GM19397 (cell line): ENCODE results near the gene NECAP2.
"Not testable (repeated sequence)": the region's sequence is repeated elsewhere in the genome, so short reads cannot be mapped to it uniquely, and the experiment has no call there.

Experiments used
- ATAC-seq: cut with Tn5 transposase; IDR thresholded peaks from one replicate; pipeline ENCODE4 v1.9.1; 2021; ENCODE audit warnings: mild to moderate bottlenecking, moderate library complexity; ENCODE audit not compliant: unreplicated experiment

Gene NECAP2

DNA sequence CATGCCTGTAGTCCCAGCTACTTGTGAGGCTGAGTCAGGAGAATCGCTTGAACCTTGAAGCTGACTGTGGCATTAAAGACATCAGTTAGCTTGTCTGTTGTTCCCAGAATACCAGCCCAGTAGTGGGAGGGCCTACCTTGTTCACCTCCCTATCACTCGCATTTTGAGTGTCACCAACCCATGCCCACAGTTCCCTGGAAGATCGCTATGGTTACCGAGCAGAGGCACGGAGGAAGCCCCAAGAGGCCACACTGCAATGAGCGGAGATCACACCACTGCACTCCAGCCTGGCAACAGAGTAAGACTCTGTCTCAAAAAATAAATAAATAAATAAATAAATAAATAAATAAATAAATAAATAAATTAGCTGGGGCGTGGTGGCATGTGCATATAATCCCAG lies 52.4 kb downstream of the NECAP2 start:
- not testable (repeated sequence) for ATAC-seq

DNA sequence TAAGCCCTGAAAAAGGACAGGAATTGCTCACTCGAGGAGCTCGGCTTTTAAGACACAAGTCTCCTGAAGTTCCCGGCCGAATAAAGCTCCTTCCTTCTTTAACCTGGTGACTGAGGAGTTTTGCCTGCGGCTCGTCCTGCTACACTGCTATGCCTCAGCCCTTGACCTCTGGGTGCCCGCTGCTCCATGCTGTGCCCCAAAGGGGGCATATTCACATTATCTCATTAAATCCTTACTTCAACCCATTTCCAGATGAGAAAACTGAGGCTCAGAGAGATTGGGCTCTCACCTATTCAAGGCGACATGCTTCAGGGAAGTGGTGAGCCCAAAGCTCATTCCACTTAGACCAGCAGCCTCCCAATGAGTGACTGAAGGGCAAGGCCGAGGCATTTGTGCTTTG lies 53.2 kb downstream of the NECAP2 start:
- not testable (repeated sequence) for ATAC-seq

DNA sequence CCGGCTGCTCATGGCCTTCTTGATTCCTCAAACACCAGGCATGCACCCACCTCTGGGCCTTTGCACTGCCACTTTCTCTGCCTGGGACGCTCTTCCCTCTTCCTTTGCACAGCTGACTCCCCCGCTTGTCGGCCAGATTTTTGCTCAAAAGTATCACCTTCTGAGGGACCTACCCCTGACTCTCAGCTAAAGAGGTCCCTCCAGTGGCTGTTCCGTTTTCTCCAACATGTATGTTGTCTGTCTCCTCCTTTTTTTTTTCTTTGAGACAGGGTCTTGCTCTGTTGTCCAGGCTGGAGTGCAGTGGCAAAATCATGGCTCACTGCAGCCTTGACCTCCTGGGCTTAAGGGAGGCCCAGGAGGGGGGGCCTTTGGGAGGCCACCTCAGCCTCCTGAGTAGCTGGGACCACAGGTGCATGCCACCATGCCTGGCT lies 57.0 kb downstream of the NECAP2 start:
- not testable (repeated sequence) for ATAC-seq

- ATAC-seq, result not testable (repeated sequence)
Observed at GRCh38 chr1:16498047-16498446, 57.5 kb downstream of the NECAP2 start.

GRCh38 chr1:16498573-16499413 lies 58.3 kb downstream of the NECAP2 start:
- peak; percentile 86 for ATAC-seq

DNA sequence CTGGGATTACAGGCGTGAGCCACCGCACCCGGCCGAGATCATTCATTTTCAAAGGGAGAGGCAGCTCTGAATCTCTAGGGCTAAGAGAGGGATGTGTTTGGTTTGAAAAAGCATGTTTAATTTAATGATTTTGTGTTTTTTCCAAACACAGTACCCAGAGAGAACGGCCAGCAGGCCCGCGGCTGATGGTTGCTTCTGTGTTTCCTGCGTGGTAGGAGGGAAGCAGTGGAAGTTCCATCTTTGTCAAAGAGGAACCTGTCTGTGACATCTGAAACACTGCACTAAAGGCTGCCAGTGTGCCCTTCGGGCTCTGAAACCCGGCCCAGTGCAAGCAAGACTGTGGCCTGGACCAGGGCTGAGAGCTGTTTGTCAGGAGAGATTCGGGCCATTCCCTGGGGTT lies 59.9 kb downstream of the NECAP2 start:
- ATAC-seq, result not testable (repeated sequence)

DNA sequence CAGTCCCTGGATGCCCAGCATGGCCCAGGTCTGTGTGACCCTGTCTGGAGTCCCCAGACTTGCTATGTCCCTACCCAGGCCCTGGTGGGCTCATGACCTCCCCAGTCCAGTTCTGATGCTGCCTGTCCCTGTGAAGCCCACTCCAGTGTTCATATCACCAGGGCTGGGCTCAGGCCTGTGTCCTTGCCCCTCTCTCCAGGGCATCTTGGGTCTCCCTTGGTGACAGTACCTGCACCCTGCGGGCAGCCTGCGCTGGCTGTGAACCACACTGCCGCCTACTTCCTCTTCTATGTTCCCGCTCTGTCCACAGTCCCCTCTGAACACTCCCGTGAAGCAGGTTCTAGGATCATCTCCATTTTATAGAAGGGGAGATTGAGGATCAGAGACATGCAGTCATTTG lies 60.5 kb downstream of the NECAP2 start:
- not testable (repeated sequence) for ATAC-seq

DNA sequence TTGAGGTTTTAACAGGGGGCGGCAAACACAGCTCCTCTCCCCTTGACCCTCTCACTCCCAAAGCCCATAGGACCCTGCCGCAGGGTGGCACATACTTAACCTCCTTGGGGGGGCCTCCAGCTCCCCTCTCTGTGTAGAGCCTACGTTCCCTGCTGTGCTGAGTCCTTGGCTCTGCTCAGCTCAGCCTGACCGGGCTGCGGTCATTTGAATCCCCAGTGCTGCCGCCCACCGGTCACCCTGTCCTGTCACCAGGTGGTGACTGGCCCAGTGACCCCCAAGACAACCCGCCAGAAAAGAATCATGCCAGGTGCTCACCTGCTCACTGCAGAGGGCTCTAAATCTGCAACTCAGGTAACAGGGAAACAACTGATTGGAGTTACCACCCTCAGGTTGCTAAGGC lies 60.9 kb downstream of the NECAP2 start:
- not testable (repeated sequence) for ATAC-seq

- ATAC-seq, result no peak
Observed at GRCh38 chr1:16503494-16503893, 63.0 kb downstream of the NECAP2 start.

GRCh38 chr1:16505870-16506269 lies 65.3 kb downstream of the NECAP2 start:
- ATAC-seq, result not testable (repeated sequence)

GRCh38 chr1:16506364-16507136 lies 66.0 kb downstream of the NECAP2 start:
- ATAC-seq, result not testable (repeated sequence)

GRCh38 chr1:16508861-16509445 lies 68.4 kb downstream of the NECAP2 start:
- not testable (repeated sequence) for ATAC-seq
